RWPE2 (cell line): Measurements from ENCODE around the gene TMEM266.

Experiments used
- ATAC-seq: fragments of 200-7000 bp; cut with Tn5 transposase; 3 replicates; pipeline ENCODE4 v1.9.1; 2021; ENCODE audit warnings: low read depth
- DNase-seq: peaks from one replicate; pipeline ENCODE4 v3.0.0-alpha.2; 2020; ENCODE audit warnings: low spot score
- H3K27ac ChIP-seq: fragments of 450-650 bp; 2 replicates; pipeline ENCODE4 v1.5.1; 2017; ENCODE audit warnings: mild to moderate bottlenecking; ENCODE audit not compliant: poor library complexity, severe bottlenecking
- H3K27me3 ChIP-seq: fragments of 250-450 bp; sonication (Bioruptor Pico); 2 replicates; pipeline ENCODE4 v1.5.1; 2021; ENCODE audit warnings: mild to moderate bottlenecking, moderate library complexity; ENCODE audit not compliant: insufficient read depth, poor library complexity, severe bottlenecking
- H3K36me3 ChIP-seq: fragments of 250-450 bp; sonication (Bioruptor Pico); 2 replicates; pipeline ENCODE4 v1.5.1; 2020; ENCODE audit warnings: low read depth, mild to moderate bottlenecking, moderate library complexity
- H3K4me1 ChIP-seq: fragments of 250-450 bp; sonication (Bioruptor Pico); 2 replicates; pipeline ENCODE4 v1.5.1; 2021; ENCODE audit warnings: mild to moderate bottlenecking, moderate library complexity; ENCODE audit not compliant: insufficient read depth, poor library complexity, severe bottlenecking
- H3K4me3 ChIP-seq: fragments of 250-450 bp; sonication (Bioruptor Pico); 2 replicates; pipeline ENCODE4 v1.5.1; 2021; ENCODE audit warnings: mild to moderate bottlenecking, moderate library complexity; ENCODE audit not compliant: severe bottlenecking
- H3K9me3 ChIP-seq: fragments of 250-450 bp; sonication (Bioruptor Pico); 2 replicates; pipeline ENCODE4 v1.5.1; 2021; ENCODE audit warnings: mild to moderate bottlenecking, moderate library complexity; ENCODE audit not compliant: severe bottlenecking
- TF ChIP-seq, protein P1 (sequence below): fragments of 450-650 bp; IDR thresholded peaks from one replicate; pipeline ENCODE4 v1.5.1; 2017; ENCODE audit warnings: mild to moderate bottlenecking, moderate library complexity; ENCODE audit not compliant: poor library complexity, severe bottlenecking

Gene TMEM266

DNA sequence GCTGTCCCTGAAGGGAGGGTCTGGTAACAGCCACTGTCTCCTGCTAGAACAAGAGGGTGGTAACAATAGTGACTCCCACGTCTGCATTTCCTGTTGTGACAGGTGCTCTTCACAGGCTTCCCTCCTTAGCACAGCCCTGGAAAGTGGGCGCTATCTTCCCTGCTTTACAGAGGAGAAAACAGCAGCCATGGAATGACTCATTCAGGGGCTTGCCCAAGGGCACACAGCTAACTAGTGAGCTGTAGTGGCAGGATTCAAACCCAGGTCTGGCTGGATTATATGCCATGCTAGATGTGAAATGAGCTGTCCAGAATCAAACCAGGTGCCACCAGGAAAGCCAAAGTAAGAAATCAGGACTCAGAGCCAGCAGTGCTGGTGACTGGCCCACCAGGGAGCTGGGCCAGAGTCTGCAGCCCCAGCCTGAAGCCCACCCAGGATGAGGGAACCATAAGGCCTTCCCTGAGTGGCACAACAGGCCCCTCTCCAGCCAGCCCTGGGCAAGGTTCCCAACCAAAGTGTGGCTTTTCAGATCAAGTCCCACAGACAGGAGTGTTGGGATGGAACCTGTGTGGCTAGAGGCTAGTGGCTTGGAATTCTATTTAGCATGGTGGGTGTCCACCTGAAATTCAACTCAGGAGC lies 149.1 kb downstream of the TMEM266 start:
- TF ChIP-seq, protein P1, sequence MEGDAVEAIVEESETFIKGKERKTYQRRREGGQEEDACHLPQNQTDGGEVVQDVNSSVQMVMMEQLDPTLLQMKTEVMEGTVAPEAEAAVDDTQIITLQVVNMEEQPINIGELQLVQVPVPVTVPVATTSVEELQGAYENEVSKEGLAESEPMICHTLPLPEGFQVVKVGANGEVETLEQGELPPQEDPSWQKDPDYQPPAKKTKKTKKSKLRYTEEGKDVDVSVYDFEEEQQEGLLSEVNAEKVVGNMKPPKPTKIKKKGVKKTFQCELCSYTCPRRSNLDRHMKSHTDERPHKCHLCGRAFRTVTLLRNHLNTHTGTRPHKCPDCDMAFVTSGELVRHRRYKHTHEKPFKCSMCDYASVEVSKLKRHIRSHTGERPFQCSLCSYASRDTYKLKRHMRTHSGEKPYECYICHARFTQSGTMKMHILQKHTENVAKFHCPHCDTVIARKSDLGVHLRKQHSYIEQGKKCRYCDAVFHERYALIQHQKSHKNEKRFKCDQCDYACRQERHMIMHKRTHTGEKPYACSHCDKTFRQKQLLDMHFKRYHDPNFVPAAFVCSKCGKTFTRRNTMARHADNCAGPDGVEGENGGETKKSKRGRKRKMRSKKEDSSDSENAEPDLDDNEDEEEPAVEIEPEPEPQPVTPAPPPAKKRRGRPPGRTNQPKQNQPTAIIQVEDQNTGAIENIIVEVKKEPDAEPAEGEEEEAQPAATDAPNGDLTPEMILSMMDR = no peak
- no peaks in the 10 kb centered on the region for H3K9me3 ChIP-seq
- no peak for DNase-seq
- no peak overlapping the region for H3K4me3 ChIP-seq
- no peak overlapping the region for H3K27ac ChIP-seq
- peaks cover 12% of the 10 kb centered on the region; the same call in 1 of the 2 replicates for H3K36me3 ChIP-seq
- H3K27me3 ChIP-seq = no peaks in the 10 kb centered on the region
- 0 out of 3 replicates have a peak, but pooled peaks have one; percentile 15 for ATAC-seq
- no peaks in the 10 kb centered on the region for H3K4me1 ChIP-seq

DNA sequence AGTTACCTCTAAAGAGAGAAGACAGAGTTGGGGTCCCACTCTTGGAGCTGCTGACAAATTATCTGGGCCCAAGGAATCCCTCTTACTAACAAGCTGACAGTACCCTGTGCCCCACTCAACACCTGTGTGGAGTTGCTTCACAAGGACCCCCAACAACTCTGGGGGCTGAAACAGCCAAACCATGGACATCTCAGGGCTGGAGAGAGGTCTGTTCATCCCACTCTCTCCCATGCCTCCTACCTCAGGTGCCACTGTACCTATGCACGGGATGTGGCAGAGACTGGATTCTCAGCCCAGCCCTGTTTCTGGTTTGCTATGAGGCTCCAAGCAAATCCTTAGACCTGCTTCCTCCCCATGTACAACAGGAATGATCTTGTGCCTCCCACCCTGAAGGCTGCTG lies 149.7 kb downstream of the TMEM266 start:
- Histone ChIP-seq H3K36me3 (peaks cover 16% of the 10 kb centered on the region), H3K27ac (no peak overlapping the region), H3K9me3 (no peaks in the 10 kb centered on the region), H3K4me3 (no peak overlapping the region), H3K4me1 (no peaks in the 10 kb centered on the region), H3K27me3 (no peaks in the 10 kb centered on the region)
- DNase-seq (no peak), ATAC-seq (no peak)
- TF ChIP-seq, protein P1 = no peak

DNA sequence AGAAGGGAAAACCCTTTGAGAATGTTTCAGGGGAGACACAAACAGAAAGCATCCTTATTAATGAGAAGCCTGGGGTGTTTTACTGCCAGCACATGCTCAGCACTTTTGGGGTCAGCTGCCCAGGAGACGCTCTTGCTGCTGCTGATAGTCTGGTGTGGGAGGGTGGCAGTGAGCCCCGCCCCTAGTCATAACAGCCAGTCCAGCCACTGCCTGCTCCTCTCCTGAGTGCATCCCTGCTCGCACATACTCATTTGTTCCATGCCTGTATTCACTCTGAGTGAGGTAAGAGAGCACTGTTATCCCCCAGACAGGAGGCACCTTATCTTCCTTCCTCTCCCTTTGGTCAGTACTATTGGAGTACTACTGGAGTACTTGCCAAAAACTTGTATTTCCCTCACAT lies 150.2 kb downstream of the TMEM266 start:
- no peak overlapping the region for H3K4me3 ChIP-seq
- no peak overlapping the region for H3K27ac ChIP-seq
- TF ChIP-seq, protein P1 = no peak
- no peaks in the 10 kb centered on the region for H3K4me1 ChIP-seq
- DNase-seq = no peak
- H3K36me3 ChIP-seq = peaks cover 20% of the 10 kb centered on the region
- H3K9me3 ChIP-seq = no peaks in the 10 kb centered on the region
- no peak for ATAC-seq
- no peaks in the 10 kb centered on the region for H3K27me3 ChIP-seq

DNA sequence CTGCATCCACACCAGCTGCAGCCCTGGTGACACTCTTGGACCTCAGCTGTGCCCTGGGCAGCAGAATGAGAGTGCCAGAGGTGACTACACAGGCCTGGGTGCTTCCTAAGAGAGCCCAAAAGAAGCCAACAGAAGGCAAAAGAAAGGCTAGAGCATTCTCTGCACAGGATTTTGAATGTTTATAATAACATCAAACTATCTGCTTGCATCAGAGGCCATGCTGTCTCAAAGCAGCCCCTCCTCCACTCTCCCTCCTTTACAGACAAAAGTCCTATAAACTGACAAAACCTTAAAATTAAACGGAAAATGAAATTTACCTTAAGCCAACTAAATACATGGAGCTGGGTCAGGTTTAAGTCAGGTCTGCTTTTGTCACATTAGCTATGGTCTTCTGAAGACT lies 155.8 kb downstream of the TMEM266 start:
- DNase-seq (no peak), ATAC-seq (no peak)
- Histone ChIP-seq H3K9me3 (no peaks in the 10 kb centered on the region), H3K4me3 (no peak overlapping the region), H3K4me1 (peaks cover 13% of the 10 kb centered on the region), H3K27me3 (no peaks in the 10 kb centered on the region), H3K36me3 (peaks cover 42% of the 10 kb centered on the region), H3K27ac (no peak overlapping the region)
- TF ChIP-seq, protein P1 = no peak
